ENCODE measurements around the gene CACNA1C. TPM values are rescaled to one million over a fixed set of nuclear protein-coding genes. Genes with fewer than 3 reads are reported as not detected.
"Not testable (repeated sequence)": the region's sequence is repeated elsewhere in the genome, so short reads cannot be mapped to it uniquely, and the experiment has no call there.

The CACNA1C gene
- total RNA-seq, 2 experiments from 2014 or later = 0.05 to 0.08 TPM

DNA sequence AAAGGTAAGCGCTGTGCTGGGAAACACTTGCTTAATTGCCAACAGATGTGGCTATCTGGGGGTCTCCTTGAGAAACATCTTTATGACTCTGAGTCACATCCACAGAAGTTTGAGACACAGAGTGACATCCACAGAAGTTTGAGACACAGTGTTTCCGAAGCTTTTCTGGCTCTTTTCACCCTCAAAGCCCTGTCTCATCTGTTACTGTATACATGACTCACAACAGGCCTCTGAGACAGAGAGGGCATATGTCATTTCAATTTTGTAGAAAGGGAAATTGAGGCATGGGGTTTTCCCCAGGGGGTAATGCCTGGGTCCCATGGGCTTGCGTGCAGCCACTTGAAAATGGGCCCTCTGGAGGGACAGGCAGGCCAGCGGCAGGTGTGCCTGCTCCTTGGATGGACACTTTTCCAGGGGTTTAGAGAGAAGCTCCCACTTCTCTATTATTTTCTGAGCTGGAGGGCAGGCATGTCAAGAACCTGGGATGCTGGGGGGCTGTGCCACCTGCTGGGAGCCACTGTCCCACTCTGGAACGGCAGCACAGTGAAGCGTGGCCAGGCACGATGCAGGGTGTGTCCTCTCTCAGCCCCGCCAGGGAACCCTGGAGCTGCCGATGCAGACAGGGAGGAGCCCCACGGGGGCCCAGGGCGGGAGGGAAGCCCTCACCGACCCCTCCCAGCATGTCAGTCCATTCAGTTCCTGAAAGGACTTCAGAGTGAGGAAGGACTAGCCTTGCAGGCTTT lies 630.7 kb downstream of the CACNA1C start:
- H3K9me3 ChIP-seq (ENCODE audit: control insufficient read depth in 1 of 2, insufficient read depth in 1 of 2, low read length in 2 of 2) = no peaks in the 10 kb centered on the region
- no peaks in the 10 kb centered on the region for H3K36me3 ChIP-seq (ENCODE audit: insufficient read depth, low read length)
- H3K4me3 ChIP-seq (ENCODE audit: low read length) = no peak overlapping the region
- ATAC-seq (ENCODE audit: poor library complexity) (no peak), DNase-seq (no peak)
- peaks cover 6% of the 10 kb centered on the region for H3K4me1 ChIP-seq (ENCODE audit: insufficient read depth, low read length)
- intact Hi-C loops (cut with DNase I, micrococcal nuclease) = loop anchor here (1.0 to 2.0 kb wide), 3 partner anchors 101 to 357 kb away; no protein-coding TSS in a partner anchor
- CTCF ChIA-PET = interaction anchor here (1.0 to 2.0 kb wide), 5 partner anchors 8 to 131 kb away, joined by 3 to 27 read pairs (median 5); no protein-coding TSS in a partner anchor
- H3K4me1 Mint-ChIP-seq (ENCODE audit: low read depth) = peaks cover 7% of the 10 kb centered on the region
- no peak overlapping the region for H3K4me3 Mint-ChIP-seq
- H3K27ac ChIP-seq (ENCODE audit: low read depth in 1 of 2, low read length in 2 of 2) = no peak overlapping the region
- H3K27me3 ChIP-seq (ENCODE audit: control insufficient read depth in 1 of 2, insufficient read depth in 2 of 2, low read length in 2 of 2) = no peaks in the 10 kb centered on the region
- no peaks in the 10 kb centered on the region for H3K9me3 Mint-ChIP-seq
- POLR2A ChIA-PET = interaction anchor here (0.9 to 1.1 kb wide), 4 partner anchors 8 to 112 kb away, joined by 3 to 10 read pairs (median 4); no protein-coding TSS in a partner anchor
- no peak overlapping the region for H3K27ac Mint-ChIP-seq
- H3K36me3 Mint-ChIP-seq (ENCODE audit: low read depth) = no peaks in the 10 kb centered on the region
- no peaks in the 10 kb centered on the region for H3K27me3 Mint-ChIP-seq
- TF ChIP-seq, protein P1, sequence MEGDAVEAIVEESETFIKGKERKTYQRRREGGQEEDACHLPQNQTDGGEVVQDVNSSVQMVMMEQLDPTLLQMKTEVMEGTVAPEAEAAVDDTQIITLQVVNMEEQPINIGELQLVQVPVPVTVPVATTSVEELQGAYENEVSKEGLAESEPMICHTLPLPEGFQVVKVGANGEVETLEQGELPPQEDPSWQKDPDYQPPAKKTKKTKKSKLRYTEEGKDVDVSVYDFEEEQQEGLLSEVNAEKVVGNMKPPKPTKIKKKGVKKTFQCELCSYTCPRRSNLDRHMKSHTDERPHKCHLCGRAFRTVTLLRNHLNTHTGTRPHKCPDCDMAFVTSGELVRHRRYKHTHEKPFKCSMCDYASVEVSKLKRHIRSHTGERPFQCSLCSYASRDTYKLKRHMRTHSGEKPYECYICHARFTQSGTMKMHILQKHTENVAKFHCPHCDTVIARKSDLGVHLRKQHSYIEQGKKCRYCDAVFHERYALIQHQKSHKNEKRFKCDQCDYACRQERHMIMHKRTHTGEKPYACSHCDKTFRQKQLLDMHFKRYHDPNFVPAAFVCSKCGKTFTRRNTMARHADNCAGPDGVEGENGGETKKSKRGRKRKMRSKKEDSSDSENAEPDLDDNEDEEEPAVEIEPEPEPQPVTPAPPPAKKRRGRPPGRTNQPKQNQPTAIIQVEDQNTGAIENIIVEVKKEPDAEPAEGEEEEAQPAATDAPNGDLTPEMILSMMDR (IDR thresholded peaks at IDR 0.05) = no peak

DNA sequence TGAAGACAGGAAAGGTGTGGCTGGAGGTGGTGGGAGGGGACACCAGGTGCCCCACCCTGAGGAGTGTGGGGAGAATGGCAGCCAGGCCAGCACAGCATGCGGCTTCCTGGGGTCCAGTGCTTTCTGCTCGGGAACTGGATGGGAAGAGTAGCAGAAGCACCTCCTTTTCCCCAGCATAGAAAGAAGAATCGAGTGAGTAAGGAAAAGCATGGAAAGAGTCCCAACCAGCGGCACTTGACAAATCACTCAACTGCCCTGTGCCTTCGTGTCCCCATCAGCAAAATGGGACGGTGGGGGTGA lies 631.2 kb downstream of the CACNA1C start:
- H3K4me1 Mint-ChIP-seq (ENCODE audit: low read depth); H3K9me3 ChIP-seq (ENCODE audit: control insufficient read depth in 1 of 2, insufficient read depth in 1 of 2, low read length in 2 of 2); H3K4me3 ChIP-seq (ENCODE audit: low read length); H3K27me3 Mint-ChIP-seq; POLR2A ChIA-PET; H3K9me3 Mint-ChIP-seq; H3K27ac Mint-ChIP-seq; H3K4me3 Mint-ChIP-seq; intact Hi-C loops (cut with DNase I, micrococcal nuclease); H3K4me1 ChIP-seq (ENCODE audit: insufficient read depth, low read length); H3K36me3 Mint-ChIP-seq (ENCODE audit: low read depth); H3K36me3 ChIP-seq (ENCODE audit: insufficient read depth, low read length); H3K27ac ChIP-seq (ENCODE audit: low read depth in 1 of 2, low read length in 2 of 2); H3K27me3 ChIP-seq (ENCODE audit: control insufficient read depth in 1 of 2, insufficient read depth in 2 of 2, low read length in 2 of 2); ATAC-seq (ENCODE audit: poor library complexity): not testable (repeated sequence)
- CTCF ChIA-PET = interaction anchor here (2.0 kb wide), 1 partner anchor 101 kb away, joined by 27 read pairs; no protein-coding TSS in a partner anchor
- DNase-seq = peak in 1 of 14 experiments; percentile 1

DNA sequence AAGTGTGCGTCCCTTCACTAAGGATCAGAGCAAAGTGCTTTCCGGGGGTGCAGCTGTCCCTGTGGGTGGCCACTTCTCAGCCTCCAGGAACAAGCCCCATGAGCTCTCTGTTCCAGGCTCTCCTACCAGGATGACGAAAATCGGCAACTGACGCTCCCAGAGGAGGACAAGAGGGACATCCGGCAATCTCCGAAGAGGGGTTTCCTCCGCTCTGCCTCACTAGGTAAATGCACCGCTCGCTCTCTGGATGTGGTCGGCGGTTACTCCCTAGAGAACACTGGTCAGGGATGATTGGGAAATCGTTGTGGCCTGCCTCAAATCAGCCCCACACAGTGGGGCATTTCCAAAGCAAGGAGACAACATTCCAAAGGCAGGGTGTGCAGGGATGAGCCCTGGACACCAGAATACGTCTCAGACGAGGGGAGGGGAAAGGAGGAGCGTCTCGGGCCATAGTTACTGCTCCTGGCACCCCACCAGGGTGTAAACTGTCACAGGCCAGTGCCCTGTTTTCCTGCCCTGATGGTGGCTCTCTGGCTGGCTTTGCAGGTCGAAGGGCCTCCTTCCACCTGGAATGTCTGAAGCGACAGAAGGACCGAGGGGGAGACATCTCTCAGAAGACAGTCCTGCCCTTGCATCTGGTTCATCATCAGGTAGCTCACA lies 633.0 kb downstream of the CACNA1C start:
- DNase-seq = peak in 1 of 14 experiments; percentile 4
- H3K27ac Mint-ChIP-seq; POLR2A ChIA-PET; H3K9me3 ChIP-seq (ENCODE audit: control insufficient read depth in 1 of 2, insufficient read depth in 1 of 2, low read length in 2 of 2); H3K4me3 Mint-ChIP-seq; H3K27me3 Mint-ChIP-seq; H3K27ac ChIP-seq (ENCODE audit: low read depth in 1 of 2, low read length in 2 of 2); H3K9me3 Mint-ChIP-seq; H3K36me3 ChIP-seq (ENCODE audit: insufficient read depth, low read length); H3K27me3 ChIP-seq (ENCODE audit: control insufficient read depth in 1 of 2, insufficient read depth in 2 of 2, low read length in 2 of 2); CTCF ChIA-PET; H3K4me3 ChIP-seq (ENCODE audit: low read length); H3K36me3 Mint-ChIP-seq (ENCODE audit: low read depth); ATAC-seq (ENCODE audit: poor library complexity); intact Hi-C loops (cut with DNase I, micrococcal nuclease): not testable (repeated sequence)
- peaks cover 20% of the 10 kb centered on the region for H3K4me1 ChIP-seq (ENCODE audit: insufficient read depth, low read length)
- peaks cover 27% of the 10 kb centered on the region for H3K4me1 Mint-ChIP-seq (ENCODE audit: low read depth)

DNA sequence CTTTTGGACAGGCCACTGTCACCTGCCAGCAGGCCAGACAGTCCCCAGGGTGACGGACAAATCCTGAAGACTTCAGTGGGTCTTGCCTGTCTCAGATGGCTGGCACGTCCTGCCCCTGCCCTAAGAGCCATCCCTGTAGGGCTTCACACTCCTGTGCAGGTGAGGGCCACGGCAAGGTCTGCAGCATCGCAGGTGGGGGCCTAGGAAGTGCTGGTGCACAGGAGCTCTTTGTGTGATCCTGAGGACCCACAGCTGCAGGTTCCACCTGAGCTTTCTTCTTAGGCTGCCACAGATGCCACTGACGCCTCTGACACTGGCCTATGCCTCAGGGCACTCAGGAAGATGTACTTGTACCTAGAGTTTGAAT lies 633.5 kb downstream of the CACNA1C start:
- no peak overlapping the region for H3K4me3 ChIP-seq (ENCODE audit: low read length)
- CTCF ChIA-PET = no interaction called here
- no peak overlapping the region for H3K27ac Mint-ChIP-seq
- H3K27ac ChIP-seq (ENCODE audit: low read depth in 1 of 2, low read length in 2 of 2) = no peak overlapping the region
- POLR2A ChIA-PET = no interaction called here
- no peaks in the 10 kb centered on the region for H3K27me3 ChIP-seq (ENCODE audit: control insufficient read depth in 1 of 2, insufficient read depth in 2 of 2, low read length in 2 of 2)
- H3K9me3 ChIP-seq (ENCODE audit: control insufficient read depth in 1 of 2, insufficient read depth in 1 of 2, low read length in 2 of 2) = no peaks in the 10 kb centered on the region
- H3K4me1 ChIP-seq (ENCODE audit: insufficient read depth, low read length) = peaks cover 24% of the 10 kb centered on the region
- H3K36me3 Mint-ChIP-seq (ENCODE audit: low read depth) = peaks cover 7% of the 10 kb centered on the region
- TF ChIP-seq, protein P1 (IDR thresholded peaks at IDR 0.05) = no peak
- peaks cover 31% of the 10 kb centered on the region for H3K4me1 Mint-ChIP-seq (ENCODE audit: low read depth)
- intact Hi-C loops (cut with DNase I, micrococcal nuclease) = no loop called here
- H3K27me3 Mint-ChIP-seq = no peaks in the 10 kb centered on the region
- DNase-seq (peak in 1 of 14 experiments; percentile 1), ATAC-seq (ENCODE audit: poor library complexity) (no peak)
- no peak overlapping the region for H3K4me3 Mint-ChIP-seq
- no peaks in the 10 kb centered on the region for H3K36me3 ChIP-seq (ENCODE audit: insufficient read depth, low read length)
- no peaks in the 10 kb centered on the region for H3K9me3 Mint-ChIP-seq

Measured in CD4-positive, alpha-beta T cell (primary cell).